HepG2 (cell line): Measurements from ENCODE around the gene RNF114. TPM values are rescaled to one million over a fixed set of nuclear protein-coding genes. Genes with fewer than 3 reads are reported as not detected.
A peak's percentile ranks its signal among the peaks of the same experiment; 100 is the strongest.

Source experiments
- AHDC1 ChIP-seq: sonication (generic); formaldehyde crosslinking; IDR thresholded peaks from 2 replicates; pipeline ENCODE4 v1.5.1; 2020; ENCODE audit warnings: mild to moderate bottlenecking, missing genetic modification reagents, borderline replicate concordance
- ARNTL ChIP-seq: sonication (generic); formaldehyde crosslinking; IDR thresholded peaks from 2 replicates; pipeline ENCODE4 v1.4.0; 2020; ENCODE audit warnings: mild to moderate bottlenecking, missing genetic modification reagents
- CBX5 ChIP-seq: sonication (generic); formaldehyde crosslinking; IDR thresholded peaks from 2 replicates; pipeline ENCODE4 v1.4.0; 2020; ENCODE audit warnings: missing genetic modification reagents, borderline replicate concordance
- DRAP1 ChIP-seq: IDR thresholded peaks from 2 replicates; pipeline ENCODE4 v1.6.1; 2016; ENCODE audit warnings: missing genetic modification reagents, missing compliant biosample characterization
- ELF3 ChIP-seq: IDR thresholded peaks from 2 replicates; pipeline ENCODE4 v1.6.1; 2016; ENCODE audit warnings: missing genetic modification reagents, missing compliant biosample characterization
- GATAD2A ChIP-seq: IDR thresholded peaks from 2 replicates; pipeline ENCODE4 v1.6.1; 2016
- JARID2 ChIP-seq: sonication (generic); formaldehyde crosslinking; IDR thresholded peaks from 2 replicates; pipeline ENCODE4 v1.8.1; 2023; ENCODE audit warnings: missing genetic modification reagents, inconsistent platforms; ENCODE audit not compliant: insufficient replicate concordance
- NR3C1 ChIP-seq: sonication (generic); formaldehyde crosslinking; IDR thresholded peaks from 2 replicates; pipeline ENCODE4 v1.4.0; 2020; ENCODE audit warnings: missing genetic modification reagents
- PHF21A ChIP-seq: sonication (generic); formaldehyde crosslinking; IDR thresholded peaks from 2 replicates; pipeline ENCODE4 v1.5.0; 2020; ENCODE audit warnings: mild to moderate bottlenecking, missing genetic modification reagents
- POLR2AphosphoS2 ChIP-seq: IDR thresholded peaks from 2 replicates; pipeline ENCODE4 v1.6.1; 2011; ENCODE audit warnings: low read depth, low read length, improper control_type of control experiment
- RAD51 ChIP-seq: fragments of 450-650 bp; IDR thresholded peaks from 2 replicates; pipeline ENCODE4 v1.6.1; 2016; ENCODE audit warnings: borderline replicate concordance
- SMC3 ChIP-seq: IDR thresholded peaks from 2 replicates; pipeline ENCODE4 v1.6.1; 2011; ENCODE audit warnings: low read length, improper control_type of control experiment
- SP140L ChIP-seq: sonication (generic); formaldehyde crosslinking; IDR thresholded peaks from 2 replicates; pipeline ENCODE4 v1.4.0; 2020; ENCODE audit warnings: missing genetic modification reagents, borderline replicate concordance
- ZNF143 ChIP-seq: sonication (generic); formaldehyde crosslinking; IDR thresholded peaks from 2 replicates; pipeline ENCODE4 v1.4.0; 2020; ENCODE audit warnings: missing genetic modification reagents
- polyA plus RNA-seq, 8 experiments: library from polyadenylated mRNA; depleted of rRNA in 3 of 8; stranded (reverse) in 7 of 8; unstranded in 1 of 8; fragments of >200 nt; fragmentation: Illumina TruSeq in 4 of 8; extraction: Trizol in 4 of 8; gene quantifications; 2 replicates each; pipeline versions ENCODE4 v1.2.1 to v1.2.3, GENCODE V29; 2011 to 2016; ENCODE audit warnings: low read depth in 4 of 8, missing spikeins in 1 of 8, mixed read lengths in 1 of 8; ENCODE audit not compliant: insufficient read depth in 1 of 8
- total RNA-seq, 5 experiments: library from RNA; depleted of rRNA; stranded (reverse); fragments of >200 nt; fragmentation: Illumina TruSeq; extraction: Trizol; gene quantifications; 2 replicates each; pipeline ENCODE4 v1.2.3, GENCODE V29; 2016; ENCODE audit warnings: low read depth in 1 of 5
- TF ChIP-seq, protein P1 (sequence below): sonication (generic); formaldehyde crosslinking; IDR thresholded peaks from 2 replicates; pipeline ENCODE4 v1.5.1; 2020; ENCODE audit warnings: mild to moderate bottlenecking, moderate library complexity, missing genetic modification reagents
- TF ChIP-seq, protein P2 (sequence below): IDR thresholded peaks from 2 replicates; pipeline ENCODE4 v1.6.1; 2016; ENCODE audit warnings: missing compliant biosample characterization, missing genetic modification reagents, borderline replicate concordance
- TF ChIP-seq, protein P3 (sequence below): sonication (generic); formaldehyde crosslinking; IDR thresholded peaks from 2 replicates; pipeline ENCODE4 v1.8.1; 2023; ENCODE audit warnings: mild to moderate bottlenecking, moderate library complexity, missing genetic modification reagents

RNF114 gene
- total and polyA plus RNA-seq, 2 of the 13 experiments (the other 11 are each of a cell fraction or from before 2014, with no cell fraction given) = 119 to 126 TPM

GRCh38 chr20:49888212-49889000 lies 47.8 kb upstream of the RNF114 start (continued):
- TF ChIP-seq, protein P1, sequence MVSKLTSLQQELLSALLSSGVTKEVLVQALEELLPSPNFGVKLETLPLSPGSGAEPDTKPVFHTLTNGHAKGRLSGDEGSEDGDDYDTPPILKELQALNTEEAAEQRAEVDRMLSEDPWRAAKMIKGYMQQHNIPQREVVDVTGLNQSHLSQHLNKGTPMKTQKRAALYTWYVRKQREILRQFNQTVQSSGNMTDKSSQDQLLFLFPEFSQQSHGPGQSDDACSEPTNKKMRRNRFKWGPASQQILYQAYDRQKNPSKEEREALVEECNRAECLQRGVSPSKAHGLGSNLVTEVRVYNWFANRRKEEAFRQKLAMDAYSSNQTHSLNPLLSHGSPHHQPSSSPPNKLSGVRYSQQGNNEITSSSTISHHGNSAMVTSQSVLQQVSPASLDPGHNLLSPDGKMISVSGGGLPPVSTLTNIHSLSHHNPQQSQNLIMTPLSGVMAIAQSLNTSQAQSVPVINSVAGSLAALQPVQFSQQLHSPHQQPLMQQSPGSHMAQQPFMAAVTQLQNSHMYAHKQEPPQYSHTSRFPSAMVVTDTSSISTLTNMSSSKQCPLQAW = peak; percentile 38; the same call in 1 of the 2 replicates
- TF ChIP-seq DRAP1 (CRISPR knock-in tag) (0 out of 2 replicates have a peak, but pooled peaks have one; percentile 18), GATAD2A (CRISPR knock-in tag) (0 out of 2 replicates have a peak, but pooled peaks have one; percentile 32), JARID2 (peak; percentile 21), ZNF143 (0 out of 2 replicates have a peak, but pooled peaks have one; percentile 18), POLR2AphosphoS2 (no peak), CBX5 (CRISPR knock-in tag) (peak; percentile 50; the same call in 1 of the 2 replicates), SP140L (CRISPR knock-in tag) (0 out of 2 replicates have a peak, but pooled peaks have one; percentile 80), SMC3 (peak; percentile 88), ELF3 (0 out of 2 replicates have a peak, but pooled peaks have one; percentile 24), AHDC1 (CRISPR knock-in tag) (0 out of 2 replicates have a peak, but pooled peaks have one; percentile 16), PHF21A (CRISPR knock-in tag) (no peak), RAD51 (no peak), NR3C1 (no peak), ARNTL (no peak)
- TF ChIP-seq, protein P2, sequence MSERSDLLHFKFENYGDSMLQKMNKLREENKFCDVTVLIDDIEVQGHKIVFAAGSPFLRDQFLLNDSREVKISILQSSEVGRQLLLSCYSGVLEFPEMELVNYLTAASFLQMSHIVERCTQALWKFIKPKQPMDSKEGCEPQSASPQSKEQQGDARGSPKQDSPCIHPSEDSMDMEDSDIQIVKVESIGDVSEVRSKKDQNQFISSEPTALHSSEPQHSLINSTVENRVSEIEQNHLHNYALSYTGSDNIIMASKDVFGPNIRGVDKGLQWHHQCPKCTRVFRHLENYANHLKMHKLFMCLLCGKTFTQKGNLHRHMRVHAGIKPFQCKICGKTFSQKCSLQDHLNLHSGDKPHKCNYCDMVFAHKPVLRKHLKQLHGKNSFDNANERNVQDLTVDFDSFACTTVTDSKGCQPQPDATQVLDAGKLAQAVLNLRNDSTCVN (CRISPR knock-in tag) = no peak
- TF ChIP-seq, protein P3, sequence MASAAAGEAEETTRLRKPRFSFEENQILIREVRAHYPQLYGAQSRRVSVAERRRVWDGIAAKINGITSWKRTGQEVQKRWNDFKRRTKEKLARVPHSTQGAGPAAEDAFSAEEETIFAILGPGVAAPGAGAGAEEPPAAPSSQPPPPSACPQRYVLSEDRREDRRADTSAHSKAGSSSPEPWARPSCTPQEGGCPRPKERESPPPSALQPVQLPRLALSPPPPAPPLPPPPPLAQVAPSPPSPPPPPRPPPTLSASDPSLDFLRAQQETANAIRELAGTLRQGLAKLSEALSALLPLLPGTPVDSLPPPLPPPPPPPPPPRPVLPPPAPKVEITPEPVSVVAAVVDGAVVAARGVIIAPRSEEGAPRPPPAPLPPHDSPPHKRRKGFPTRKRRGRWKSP (CRISPR knock-in tag) = no peak
